GM13977 (cell line): ENCODE data around the gene ARHGAP22.
A peak's percentile ranks its signal among the peaks of the same experiment; 100 is the strongest.

Source experiments
- DNase-seq: peaks from one replicate; pipeline ENCODE4 v3.0.0; 2012; ENCODE audit warnings: low spot score
- in situ Hi-C: fragments of 300-500 bp; cut with MboI; formaldehyde crosslinking; loops from one replicate; pipeline ENCODE4 v1.12.0; 2022; ENCODE audit warnings: low sequenced_read_pairs, low pct_unique_long_range_greater_than_20kb, mixed read lengths, inconsistent platforms; ENCODE audit not compliant: unreplicated experiment
- TF ChIP-seq, protein P1 (sequence below): IDR thresholded peaks from 2 replicates; pipeline ENCODE4 v1.5.1; 2012; ENCODE audit warnings: mild to moderate bottlenecking, control low read depth; ENCODE audit not compliant: insufficient read depth; ENCODE audit errors: extremely low read depth, missing control alignments

Gene ARHGAP22

DNA sequence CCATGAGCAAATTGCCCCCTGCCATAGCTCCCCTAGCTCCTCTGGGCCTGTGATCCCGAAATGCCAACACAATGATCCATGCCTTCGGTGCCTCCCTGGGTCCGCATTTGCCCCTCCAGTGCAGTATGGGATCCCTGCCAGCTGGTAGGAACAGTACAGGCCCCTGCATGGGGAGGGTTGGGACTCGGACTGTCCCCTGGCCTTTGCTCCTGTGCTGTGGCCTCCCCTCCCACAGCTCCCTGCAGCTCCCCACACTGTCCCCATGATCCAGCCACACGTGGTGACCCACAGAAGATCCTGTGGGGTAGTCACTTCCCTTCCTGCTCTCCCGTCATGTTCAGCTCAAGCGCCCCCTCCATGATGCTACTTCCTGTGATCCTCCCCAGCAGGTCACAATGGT is 158.1 kb downstream of the ARHGAP22 start:
- peak; percentile 19 for DNase-seq
- TF ChIP-seq, protein P1, sequence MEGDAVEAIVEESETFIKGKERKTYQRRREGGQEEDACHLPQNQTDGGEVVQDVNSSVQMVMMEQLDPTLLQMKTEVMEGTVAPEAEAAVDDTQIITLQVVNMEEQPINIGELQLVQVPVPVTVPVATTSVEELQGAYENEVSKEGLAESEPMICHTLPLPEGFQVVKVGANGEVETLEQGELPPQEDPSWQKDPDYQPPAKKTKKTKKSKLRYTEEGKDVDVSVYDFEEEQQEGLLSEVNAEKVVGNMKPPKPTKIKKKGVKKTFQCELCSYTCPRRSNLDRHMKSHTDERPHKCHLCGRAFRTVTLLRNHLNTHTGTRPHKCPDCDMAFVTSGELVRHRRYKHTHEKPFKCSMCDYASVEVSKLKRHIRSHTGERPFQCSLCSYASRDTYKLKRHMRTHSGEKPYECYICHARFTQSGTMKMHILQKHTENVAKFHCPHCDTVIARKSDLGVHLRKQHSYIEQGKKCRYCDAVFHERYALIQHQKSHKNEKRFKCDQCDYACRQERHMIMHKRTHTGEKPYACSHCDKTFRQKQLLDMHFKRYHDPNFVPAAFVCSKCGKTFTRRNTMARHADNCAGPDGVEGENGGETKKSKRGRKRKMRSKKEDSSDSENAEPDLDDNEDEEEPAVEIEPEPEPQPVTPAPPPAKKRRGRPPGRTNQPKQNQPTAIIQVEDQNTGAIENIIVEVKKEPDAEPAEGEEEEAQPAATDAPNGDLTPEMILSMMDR = no peak
- in situ Hi-C loops = no loop called here

DNA sequence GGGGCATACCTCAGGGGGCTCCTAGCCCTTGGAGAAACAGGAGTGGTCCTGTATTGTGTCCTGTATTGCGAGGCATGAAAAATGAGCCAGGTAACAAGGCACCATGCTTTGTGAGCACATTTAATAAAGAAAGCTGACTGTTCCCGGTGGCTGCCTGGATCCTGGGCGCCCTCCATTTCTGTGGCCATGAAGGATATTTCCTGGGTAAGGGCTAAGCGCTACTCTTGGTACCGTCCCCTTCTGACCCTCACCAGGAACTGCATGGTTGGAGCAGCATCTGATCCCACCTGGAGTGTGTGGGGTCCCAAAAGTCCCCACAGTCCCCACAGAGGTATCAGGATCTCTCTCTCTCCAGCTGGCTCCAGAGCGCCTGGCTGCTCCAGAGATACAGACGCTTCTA is 158.9 kb downstream of the ARHGAP22 start:
- TF ChIP-seq, protein P1 = no peak
- in situ Hi-C loops = no loop called here
- no peak for DNase-seq

DNA sequence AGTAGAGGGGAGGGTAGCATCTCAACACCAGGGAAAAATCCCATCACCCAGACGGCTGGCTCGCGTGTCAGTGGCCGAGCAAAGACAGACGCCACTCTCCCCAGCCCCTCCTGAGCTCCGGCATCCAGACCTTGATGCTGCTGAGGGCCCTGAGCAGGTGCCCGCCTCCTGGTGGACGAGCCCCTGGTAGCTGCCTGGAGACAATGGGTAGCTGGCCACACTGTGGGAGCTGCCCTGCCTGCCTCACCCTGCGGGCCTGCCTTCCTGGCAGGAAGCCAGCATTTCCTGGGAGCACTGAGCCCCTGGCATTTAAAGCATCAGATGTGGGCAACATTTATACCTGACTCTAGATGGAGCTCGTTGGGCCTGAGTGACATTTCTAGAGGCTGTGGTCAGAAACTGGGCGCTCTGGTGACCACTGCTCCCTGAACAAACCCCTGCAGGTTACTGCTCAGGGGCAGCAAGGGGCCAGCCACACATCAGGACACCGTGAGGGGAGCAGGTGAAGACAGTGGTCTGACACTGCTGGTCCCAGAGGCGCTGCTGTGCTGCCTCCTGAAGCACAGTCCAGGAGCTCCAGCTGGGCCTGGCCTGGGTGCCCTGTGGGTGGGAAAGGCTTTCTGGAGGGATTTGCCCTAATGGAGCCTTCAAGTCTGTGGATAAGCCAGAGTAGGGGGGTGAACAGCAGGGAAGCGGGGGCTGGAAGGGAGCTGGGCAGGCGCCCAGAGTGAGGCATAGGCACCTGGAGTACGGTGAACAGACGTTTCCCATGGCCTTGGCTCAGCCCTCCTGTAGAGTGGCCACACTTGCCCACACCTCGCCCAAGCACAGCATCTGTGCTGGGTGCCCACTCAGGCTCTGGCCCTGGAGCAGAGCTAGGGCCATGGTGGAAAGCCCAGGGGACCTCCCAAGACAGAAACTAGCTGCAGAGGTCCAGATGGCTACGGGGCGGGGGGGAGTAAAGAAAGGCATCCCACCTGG is 159.7 kb downstream of the ARHGAP22 start:
- DNase-seq = peak; percentile 12
- in situ Hi-C loops = no loop called here
- TF ChIP-seq, protein P1 = no peak

DNA sequence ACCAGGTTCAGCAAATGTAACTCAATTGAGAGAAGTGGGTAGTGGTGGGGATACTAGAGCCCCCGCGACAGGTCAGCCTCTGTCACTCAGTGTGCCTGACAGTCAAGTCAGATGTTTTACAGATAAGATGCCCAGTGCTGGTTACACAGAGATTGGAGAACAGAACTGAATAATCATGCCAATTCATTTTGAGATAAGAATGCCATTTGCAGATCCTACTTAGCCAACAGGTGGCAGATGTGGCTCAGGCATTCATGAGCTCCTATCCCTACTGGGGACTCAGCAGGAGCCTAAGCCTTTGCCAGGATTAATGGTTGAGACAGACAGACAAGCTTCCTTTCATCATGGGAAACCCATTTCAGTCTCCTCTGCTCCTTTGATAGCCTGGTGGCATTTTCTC is 160.6 kb downstream of the ARHGAP22 start:
- TF ChIP-seq, protein P1 = no peak
- DNase-seq = peak; percentile 35
- in situ Hi-C loops = no loop called here

DNA sequence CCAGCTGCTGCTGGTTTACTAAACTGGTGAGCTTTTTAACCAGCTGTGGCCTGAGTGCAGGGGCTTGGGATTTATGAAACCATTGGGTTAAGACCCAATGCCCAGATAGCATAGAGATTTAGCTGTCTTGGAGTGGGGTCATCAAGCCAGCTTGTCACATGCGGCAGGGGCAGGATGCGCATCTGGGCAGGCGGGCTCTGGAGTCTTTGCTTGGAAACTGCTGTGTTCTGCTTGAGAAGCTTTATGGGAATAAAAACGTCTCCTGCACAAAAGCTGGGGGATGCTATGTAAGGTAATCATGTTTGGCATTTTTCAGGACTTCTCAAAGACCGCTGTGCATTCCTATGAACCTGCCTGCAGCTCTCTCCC is 162.1 kb downstream of the ARHGAP22 start:
- DNase-seq = no peak
- TF ChIP-seq, protein P1 = no peak
- in situ Hi-C loops = no loop called here

DNA sequence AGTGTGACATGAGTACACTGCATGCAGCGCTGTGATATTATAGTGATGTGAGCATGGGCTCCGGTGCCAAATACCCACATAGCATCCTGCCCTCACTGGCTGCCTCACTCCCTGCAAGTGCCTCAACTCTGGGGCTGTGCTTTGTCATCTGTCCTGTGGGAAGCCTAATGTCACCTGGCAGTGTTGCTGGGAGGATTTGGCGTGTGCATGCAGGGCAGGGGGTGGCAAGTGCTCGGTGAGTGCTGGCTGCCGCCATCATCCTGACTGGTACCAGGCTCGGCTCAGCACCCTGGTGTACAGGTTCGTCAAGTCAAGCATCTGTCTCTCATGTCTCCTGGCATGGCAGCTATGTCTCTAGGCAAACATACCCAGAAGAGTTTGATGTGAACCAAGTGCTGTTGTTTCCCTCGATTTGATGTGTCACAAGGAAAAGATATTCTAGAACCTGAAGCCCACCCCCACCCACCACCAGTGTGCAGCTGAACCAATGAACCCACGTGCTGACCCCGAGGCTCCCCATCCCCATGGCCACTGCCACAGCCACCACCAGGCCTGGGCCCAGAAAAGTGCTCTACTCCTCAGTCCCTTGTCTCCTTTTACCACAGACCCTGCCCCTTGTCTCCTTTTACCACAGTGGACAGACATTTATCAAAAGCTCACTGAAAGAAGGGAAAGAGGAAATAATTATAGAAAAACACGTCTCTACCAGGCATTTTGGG is 162.6 kb downstream of the ARHGAP22 start:
- in situ Hi-C loops = no loop called here
- TF ChIP-seq, protein P1 = no peak
- no peak for DNase-seq
